Epithelial cell of prostate (primary cell): ENCODE data around the gene AFF3.
"Not testable (repeated sequence)": the region's sequence is repeated elsewhere in the genome, so short reads cannot be mapped to it uniquely, and the experiment has no call there.

Source experiments
- DNase-seq: peaks from one replicate; pipeline ENCODE4 v3.0.0-alpha.2; 2011; ENCODE audit warnings: low read depth, low spot score
- H3K27ac ChIP-seq: fragments of 450-650 bp; 2 replicates; pipeline ENCODE4 v1.5.1; 2017; ENCODE audit warnings: mild to moderate bottlenecking

AFF3 gene

GRCh38 chr2:99747842-99748241 is 394.5 kb downstream of the AFF3 start:
- no peak for DNase-seq
- no peak overlapping the region for H3K27ac ChIP-seq

- no peak overlapping the region for H3K27ac ChIP-seq
- DNase-seq = no peak
Measured at GRCh38 chr2:99743146-99743545, 399.2 kb downstream of the AFF3 start.

GRCh38 chr2:99737537-99737936 is 404.9 kb downstream of the AFF3 start:
- no peak for DNase-seq
- H3K27ac ChIP-seq = no peak overlapping the region

GRCh38 chr2:99735753-99736152 is 406.6 kb downstream of the AFF3 start:
- H3K27ac ChIP-seq = no peak overlapping the region
- DNase-seq = no peak

GRCh38 chr2:99735314-99735713 is 407.1 kb downstream of the AFF3 start:
- H3K27ac ChIP-seq, DNase-seq: not testable (repeated sequence)

- no peak overlapping the region for H3K27ac ChIP-seq
- no peak for DNase-seq
Measured at GRCh38 chr2:99734236-99734635, 408.2 kb downstream of the AFF3 start.

GRCh38 chr2:99729104-99730025 is 413.0 kb downstream of the AFF3 start:
- H3K27ac ChIP-seq = no peak overlapping the region
- no peak for DNase-seq

GRCh38 chr2:99728166-99728565 is 414.2 kb downstream of the AFF3 start:
- DNase-seq = no peak
- no peak overlapping the region for H3K27ac ChIP-seq

- H3K27ac ChIP-seq = no peak overlapping the region
- DNase-seq = no peak
Measured at GRCh38 chr2:99727199-99727598, 415.2 kb downstream of the AFF3 start.

GRCh38 chr2:99726691-99727090 is 415.7 kb downstream of the AFF3 start:
- no peak overlapping the region for H3K27ac ChIP-seq
- no peak for DNase-seq

- no peak overlapping the region for H3K27ac ChIP-seq
Measured at GRCh38 chr2:99725820-99726219, 416.6 kb downstream of the AFF3 start.

GRCh38 chr2:99722476-99722875 is 419.9 kb downstream of the AFF3 start:
- no peak overlapping the region for H3K27ac ChIP-seq

More at GRCh38 chr2:99725820-99726219, 416.6 kb downstream of the AFF3 start:
- no peak for DNase-seq

GRCh38 chr2:99719102-99719501 is 423.3 kb downstream of the AFF3 start:
- no peak overlapping the region for H3K27ac ChIP-seq
- no peak for DNase-seq

More at GRCh38 chr2:99722476-99722875, 419.9 kb downstream of the AFF3 start:
- DNase-seq = no peak

GRCh38 chr2:99715956-99716355 is 426.4 kb downstream of the AFF3 start:
- no peak for DNase-seq
- no peak overlapping the region for H3K27ac ChIP-seq

- no peak for DNase-seq
- no peak overlapping the region for H3K27ac ChIP-seq
Measured at GRCh38 chr2:99714349-99714748, 428.0 kb downstream of the AFF3 start.

- no peak for DNase-seq
- H3K27ac ChIP-seq = no peak overlapping the region
Measured at GRCh38 chr2:99711144-99711543, 431.2 kb downstream of the AFF3 start.

- H3K27ac ChIP-seq = no peak overlapping the region
- no peak for DNase-seq
Measured at GRCh38 chr2:99710721-99711120, 431.7 kb downstream of the AFF3 start.

GRCh38 chr2:99709229-99709628 is 433.2 kb downstream of the AFF3 start:
- no peak for DNase-seq
- H3K27ac ChIP-seq = no peak overlapping the region

GRCh38 chr2:99708231-99708630 is 434.2 kb downstream of the AFF3 start:
- no peak overlapping the region for H3K27ac ChIP-seq
- DNase-seq = no peak

- DNase-seq = no peak
- H3K27ac ChIP-seq = no peak overlapping the region
Measured at GRCh38 chr2:99707592-99707991, 434.8 kb downstream of the AFF3 start.

- no peak for DNase-seq
- no peak overlapping the region for H3K27ac ChIP-seq
Measured at GRCh38 chr2:99706735-99707134, 435.7 kb downstream of the AFF3 start.

- peak; percentile 90 for DNase-seq
- H3K27ac ChIP-seq = peak overlapping the region; percentile 75
Measured at GRCh38 chr2:99701503-99701902, 440.9 kb downstream of the AFF3 start.
